HUDEP-2 (cell line): ENCODE measurements around the gene ATPAF2.

ENCODE experiments used
- DNase-seq, 76 experiments: peaks; one replicate each; lab custom pipeline; 2025; ENCODE audit not compliant: unreplicated experiment in 76 of 76; lab: John Stamatoyannopoulos, UW

The ATPAF2 gene

GRCh38 chr17:18038861-18039534, at the start of gene ATPAF2, which contains the start of gene GID4:
Gene ATPAF2, minus strand, starts transcription at chr17:18039168. Its CDS starts 155 bp downstream, at chr17:18039013.
Gene GID4, plus strand, starts transcription at chr17:18039408. Its CDS starts 57 bp downstream, at chr17:18039465.
- peak; percentile 74 to 99 (median 98) for DNase-seq

- DNase-seq: peak in 74 of 76 experiments; percentile 18 to 94 (median 84)
Measured at GRCh38 chr17:18087610-18088491, 48.9 kb upstream of the ATPAF2 start, which contains the start of gene DRG2. Gene DRG2, plus strand, starts transcription at chr17:18087948. Its CDS starts 76 bp downstream, at chr17:18088024.

GRCh38 chr17:18084256-18084655, 45.3 kb upstream of the ATPAF2 start:
- no peak for DNase-seq

GRCh38 chr17:18079543-18079942, 40.6 kb upstream of the ATPAF2 start:
- no peak for DNase-seq

- no peak for DNase-seq
Measured at GRCh38 chr17:18076936-18077335, 38.0 kb upstream of the ATPAF2 start.

GRCh38 chr17:18074566-18075272, 35.8 kb upstream of the ATPAF2 start:
- DNase-seq: peak in 1 of 76 experiments; percentile 11

GRCh38 chr17:18071751-18072150, 32.8 kb upstream of the ATPAF2 start:
- no peak for DNase-seq

- no peak for DNase-seq
Measured at GRCh38 chr17:18070861-18071340, 31.9 kb upstream of the ATPAF2 start.

- DNase-seq: peak in 3 of 76 experiments; percentile 5 to 7 (median 5)
Measured at GRCh38 chr17:18069101-18069500, 30.1 kb upstream of the ATPAF2 start.

GRCh38 chr17:18066866-18067265, 27.9 kb upstream of the ATPAF2 start:
- DNase-seq: no peak

- no peak for DNase-seq
Measured at GRCh38 chr17:18065546-18065945, 26.6 kb upstream of the ATPAF2 start.

- DNase-seq: no peak
Measured at GRCh38 chr17:18064053-18064452, 25.1 kb upstream of the ATPAF2 start.

GRCh38 chr17:18059283-18059682, 20.3 kb upstream of the ATPAF2 start:
- DNase-seq: no peak

- DNase-seq: no peak
Measured at GRCh38 chr17:18056214-18056613, 17.2 kb upstream of the ATPAF2 start.

- no peak for DNase-seq
Measured at GRCh38 chr17:18055597-18055996, 16.6 kb upstream of the ATPAF2 start.

- DNase-seq: no peak
Measured at GRCh38 chr17:18045691-18046350, 6.9 kb upstream of the ATPAF2 start.

- no peak for DNase-seq
Measured at GRCh38 chr17:18044609-18045008, 5.6 kb upstream of the ATPAF2 start.

GRCh38 chr17:18043491-18043890, 4.5 kb upstream of the ATPAF2 start:
- DNase-seq: peak in 13 of 76 experiments; percentile 15 to 46 (median 32)

- peak in 72 of 76 experiments; percentile 24 to 90 (median 70) for DNase-seq
Measured at GRCh38 chr17:18042983-18043382, 4.0 kb upstream of the ATPAF2 start.

GRCh38 chr17:18041776-18042175, 2.8 kb upstream of the ATPAF2 start:
- DNase-seq: peak in 45 of 76 experiments; percentile 8 to 61 (median 36)
